HCT116 (cell line): ENCODE data around the gene KIAA1671. TPM values are rescaled to one million over a fixed set of nuclear protein-coding genes. Genes with fewer than 3 reads are reported as not detected.

ENCODE experiments used
- ATAC-seq: fragments of 200-7000 bp; cut with Tn5 transposase; 2 replicates; pipeline ENCODE4 v1.9.1; 2020; ENCODE audit warnings: mild to moderate bottlenecking, moderate library complexity
- BruUV-seq: library from RNA; stranded (reverse); fragments of 400-500 nt; replicated peaks from 2 replicates; lab custom pipeline; 2021; lab: Mats Ljungman, UMichigan
- CTCF ChIA-PET: fragments of 300-600 bp; sonication (Branson Sonifier 250); formaldehyde crosslinking; loops from one replicate; lab custom pipeline; 2021; ENCODE audit warnings: antibody characterized with exemption; lab: Charles Lee
- POLR2A ChIA-PET: fragments of 300-600, 350-600 bp; sonication (Branson Sonifier 250); formaldehyde crosslinking; loops from one replicate; lab custom pipeline; 2021; ENCODE audit warnings: antibody characterized with exemption; lab: Charles Lee
- RAD21 ChIA-PET, 2 experiments: fragments of 300-600 bp; sonication (Branson Sonifier 250); formaldehyde crosslinking; loops; one replicate each; lab custom pipeline; 2023; ENCODE audit warnings: low total read pairs in 2 of 2; ENCODE audit not compliant: uncharacterized antibody in 2 of 2, unreplicated experiment in 2 of 2, low non-redundant PET in 1 of 2; lab: Charles Lee
- DNase-seq: peaks from one replicate; pipeline ENCODE4 v3.0.0-alpha.2; 2010; ENCODE audit warnings: low read depth, low spot score
- H2AFZ ChIP-seq: fragments of 200-600 bp; shearing (Covaris generic), sonication (generic); 2 replicates; pipeline ENCODE4 v1.6.1; 2017; ENCODE audit warnings: low read depth, mixed run types, mixed read lengths, antibody characterized with exemption, low read length; ENCODE audit not compliant: poor library complexity, severe bottlenecking
- H3K27ac ChIP-seq: 2 replicates; pipeline ENCODE4 v1.5.1; 2012; ENCODE audit warnings: low read depth, low read length
- H3K27me3 ChIP-seq: fragments of 200-600 bp; sonication (generic); 2 replicates; pipeline ENCODE4 v1.6.1; 2016; ENCODE audit warnings: mixed run types, low read length, mixed read lengths; ENCODE audit not compliant: insufficient read depth
- H3K36me3 ChIP-seq, 2 experiments: fragments of 200-500 bp in 1 of 2; fragments of 200-600 bp in 1 of 2; sonication (Bioruptor generic) in 1 of 2; sonication (generic) in 1 of 2; 2 replicates each; pipeline versions ENCODE4 v1.5.1 to v1.6.1; 2014 to 2016; ENCODE audit warnings: low read length in 2 of 2, inconsistent platforms in 1 of 2, mixed read lengths in 1 of 2, mixed run types in 1 of 2; ENCODE audit not compliant: insufficient read depth in 2 of 2, control insufficient read depth in 1 of 2
- H3K4me1 ChIP-seq, 2 experiments: fragments of 200-600 bp in 1 of 2; sonication (generic) in 1 of 2; 2 replicates each; pipeline versions ENCODE4 v1.5.1 to v1.6.1; 2012 to 2017; ENCODE audit warnings: low read length in 2 of 2, inconsistent platforms in 1 of 2, mild to moderate bottlenecking in 1 of 2, mixed read lengths in 1 of 2, mixed run types in 1 of 2, moderate library complexity in 1 of 2; ENCODE audit not compliant: insufficient read depth in 2 of 2, control insufficient read depth in 1 of 2
- H3K4me2 ChIP-seq: fragments of 200-600 bp; sonication (generic); 2 replicates; pipeline ENCODE4 v1.6.1; 2017; ENCODE audit warnings: mixed run types, low read length, mixed read lengths
- H3K4me3 ChIP-seq, 2 experiments: fragments of 200-600 bp in 1 of 2; sonication (generic) in 1 of 2; replicated peaks in 1 of 2; 2 replicates each; pipeline ENCODE4 v1.5.1; 2011 to 2016; ENCODE audit warnings: low read length in 2 of 2, control low read depth in 1 of 2, low read depth in 1 of 2, mild to moderate bottlenecking in 1 of 2, mixed read lengths in 1 of 2, mixed run types in 1 of 2
- H3K79me2 ChIP-seq: fragments of 200-600 bp; sonication (generic); 2 replicates; pipeline ENCODE4 v1.6.1; 2017; ENCODE audit warnings: mild to moderate bottlenecking, mixed run types, low read length, moderate library complexity, mixed read lengths; ENCODE audit not compliant: insufficient read depth
- H3K9ac ChIP-seq: fragments of 200-600 bp; sonication (generic); 2 replicates; pipeline ENCODE4 v1.6.1; 2016; ENCODE audit warnings: low read length, mixed read lengths
- H3K9me2 ChIP-seq: fragments of 200-600 bp; sonication (generic), shearing (Covaris generic); 2 replicates; pipeline ENCODE4 v1.6.1; 2017; ENCODE audit warnings: mixed run types, mild to moderate bottlenecking, moderate library complexity; ENCODE audit not compliant: insufficient read depth
- H3K9me3 ChIP-seq, 2 experiments: fragments of 200-500 bp in 1 of 2; fragments of 200-600 bp in 1 of 2; sonication (Bioruptor generic) in 1 of 2; sonication (generic) in 1 of 2; 2 replicates each; pipeline ENCODE4 v1.6.1; 2014 to 2017; ENCODE audit warnings: low read length in 2 of 2, mixed read lengths in 2 of 2, inconsistent platforms in 1 of 2, low read depth in 1 of 2, mild to moderate bottlenecking in 1 of 2, mixed run types in 1 of 2, moderate library complexity in 1 of 2; ENCODE audit not compliant: control insufficient read depth in 1 of 2, insufficient read depth in 1 of 2
- H4K20me1 ChIP-seq: fragments of 200-600 bp; sonication (generic), shearing (Covaris generic); 2 replicates; pipeline ENCODE4 v1.6.1; 2017; ENCODE audit warnings: mixed run types, mild to moderate bottlenecking, moderate library complexity; ENCODE audit not compliant: insufficient read depth
- CEBPB ChIP-seq: IDR thresholded peaks from 2 replicates; pipeline ENCODE4 v1.6.1; 2012; ENCODE audit warnings: low read depth
- EGR1 ChIP-seq: IDR thresholded peaks from 2 replicates; pipeline ENCODE4 v1.6.1; 2012; ENCODE audit warnings: low read depth
- JUND ChIP-seq: IDR thresholded peaks from 2 replicates; pipeline ENCODE4 v1.6.1; 2012
- MAX ChIP-seq: IDR thresholded peaks from 2 replicates; pipeline ENCODE4 v1.6.1; 2012
- POLR2A ChIP-seq: IDR thresholded peaks from 2 replicates; pipeline ENCODE4 v1.7.0; 2011; ENCODE audit warnings: borderline replicate concordance; ENCODE audit not compliant: insufficient read depth, insufficient read length; ENCODE audit errors: extremely low read depth
- POLR2AphosphoS5 ChIP-seq: IDR thresholded peaks from 2 replicates; pipeline ENCODE4 v1.6.1; 2011; ENCODE audit warnings: mild to moderate bottlenecking, low read depth, low read length, moderate library complexity
- REST ChIP-seq: IDR thresholded peaks from 2 replicates; pipeline ENCODE4 v1.6.1; 2012; ENCODE audit warnings: low read depth
- SIN3A ChIP-seq: IDR thresholded peaks from 2 replicates; pipeline ENCODE4 v1.6.1; 2012; ENCODE audit warnings: low read depth
- SP1 ChIP-seq: IDR thresholded peaks from 2 replicates; pipeline ENCODE4 v1.6.1; 2012; ENCODE audit warnings: low read depth
- SRF ChIP-seq: IDR thresholded peaks from 2 replicates; pipeline ENCODE4 v1.6.1; 2012; ENCODE audit warnings: low read depth
- TCF7L2 ChIP-seq: IDR thresholded peaks from 2 replicates; pipeline ENCODE4 v1.7.0; 2011; ENCODE audit warnings: borderline replicate concordance, inconsistent platforms; ENCODE audit not compliant: insufficient read depth, insufficient read length; ENCODE audit errors: extremely low read depth
- YY1 ChIP-seq: IDR thresholded peaks from 2 replicates; pipeline ENCODE4 v1.6.1; 2011; ENCODE audit warnings: low read length, low read depth, moderate library complexity, mild to moderate bottlenecking; ENCODE audit not compliant: insufficient replicate concordance; ENCODE audit errors: extremely low read depth
- intact Hi-C: fragments of 100-400 bp; cut with micrococcal nuclease; formaldehyde crosslinking; loops from 2 replicates; pipeline ENCODE4 v1.10.0; 2022
- total RNA-seq: library from RNA; stranded (reverse); gene quantifications from one replicate; pipeline ENCODE4 v1.2.1, GENCODE V29; 2021; ENCODE audit not compliant: unreplicated experiment

KIAA1671 gene
- total RNA-seq, 1 experiment from 2014 or later, result 36.8 TPM

- TF ChIP-seq REST, result no peak
- no peak for TF ChIP-seq SRF
- TF ChIP-seq TCF7L2, result no peak
- no peak for TF ChIP-seq JUND
- no peak for TF ChIP-seq SIN3A
- no peak for TF ChIP-seq CEBPB
- no peak for TF ChIP-seq YY1
- no peak for TF ChIP-seq SP1
- TF ChIP-seq POLR2A, result no peak
- TF ChIP-seq EGR1, result no peak
- TF ChIP-seq, all 23 proteins: peak for 3
Measured at GRCh38 chr22:25081409-25081824, 128.9 kb downstream of the KIAA1671 start (continued).

- ATAC-seq, result no peak
- no peak overlapping the region for H3K9ac ChIP-seq
- no peaks in the 10 kb centered on the region for H3K27me3 ChIP-seq
- H3K27ac ChIP-seq, result no peak overlapping the region
- POLR2A ChIA-PET, result no interaction called here
- no peak for TF ChIP-seq POLR2AphosphoS5
- TF ChIP-seq JUND, result no peak
- TF ChIP-seq MAX, result no peak
- TF ChIP-seq, all 23 proteins: peak for 0
- RAD21 ChIA-PET, result interaction anchor here (0.6 to 1.0 kb wide), 3 partner anchors 73 to 89 kb away, joined by 3 to 4 read pairs (median 3); no protein-coding TSS in a partner anchor
- no peak for DNase-seq
- CTCF ChIA-PET, result interaction anchor here (0.6 to 1.8 kb wide), 5 partner anchors 9 to 252 kb away, joined by 3 to 14 read pairs (median 5); no protein-coding TSS in a partner anchor
- H3K36me3 ChIP-seq, result no peaks in the 10 kb centered on the region
- no peaks in the 10 kb centered on the region for H3K4me1 ChIP-seq
- H3K79me2 ChIP-seq, result no peaks in the 10 kb centered on the region
- intact Hi-C loops, result no loop called here
- no peaks in the 10 kb centered on the region for H3K9me2 ChIP-seq
- BruUV-seq, result no TSS peak
- H3K9me3 ChIP-seq, result no peaks in the 10 kb centered on the region
- no peak overlapping the region for H2AFZ ChIP-seq
- no peak overlapping the region for H3K4me3 ChIP-seq
- no peaks in the 10 kb centered on the region for H4K20me1 ChIP-seq
- no peak overlapping the region for H3K4me2 ChIP-seq
Measured at GRCh38 chr22:25082096-25082495, 129.6 kb downstream of the KIAA1671 start.
